Lower leg skin (tissue), 3 donors: ENCODE data around the gene TBC1D26.

Experiments used
- POLR2A ChIP-seq, 2 donors: fragments of 450-650 bp; IDR thresholded peaks; one replicate each; pipeline ENCODE4 v1.6.1; 2016 to 2017; ENCODE audit warnings: antibody characterized with exemption in 2 of 2, mild to moderate bottlenecking in 1 of 2, moderate library complexity in 1 of 2
- TF ChIP-seq, protein P1 (sequence below), 3 donors: fragments of 450-650 bp; IDR thresholded peaks; one replicate each; pipeline ENCODE4 v1.5.1; 2016; ENCODE audit warnings: antibody characterized with exemption in 3 of 3, mild to moderate bottlenecking in 3 of 3, moderate library complexity in 2 of 3

DNA sequence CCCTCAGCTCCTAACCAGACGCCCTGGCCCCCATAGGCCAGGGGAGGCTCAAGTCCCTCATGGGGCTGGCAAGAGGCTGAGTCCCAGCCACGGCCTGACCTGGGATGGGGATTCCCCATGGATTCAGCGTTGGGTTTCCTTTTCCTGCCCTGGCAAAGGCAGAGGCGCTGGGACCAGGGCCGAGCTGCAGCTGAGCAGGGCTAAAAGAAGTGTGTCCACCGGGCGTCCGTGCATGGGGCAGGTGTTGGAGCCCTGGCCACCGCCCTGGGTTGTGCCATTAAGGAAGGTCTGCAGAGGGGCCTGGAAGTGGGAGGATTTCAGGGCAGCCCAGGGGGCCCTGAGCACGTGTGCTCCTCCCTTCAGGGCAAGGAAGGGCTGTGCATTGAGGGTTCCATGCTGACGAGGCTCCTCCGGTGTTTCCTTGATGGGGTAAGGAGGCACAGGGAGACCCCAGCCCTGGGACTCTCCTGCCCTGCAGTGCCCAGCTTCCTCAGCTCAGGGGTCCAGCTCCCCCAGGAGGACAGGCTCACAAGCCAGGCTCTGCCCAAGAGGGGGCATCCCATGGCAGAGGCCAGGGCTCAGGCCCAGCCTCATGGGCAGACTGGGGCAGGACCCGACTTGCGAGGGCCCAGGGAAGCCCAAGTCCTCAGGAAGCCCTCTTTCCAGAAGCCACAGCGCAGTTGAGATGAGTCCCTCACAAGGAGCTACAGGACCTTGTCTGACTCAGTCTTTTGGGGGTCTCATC, 10.1 kb downstream of the TBC1D26 start:
- TF ChIP-seq POLR2A (IDR thresholded peaks at IDR 0.05) = no peak
- TF ChIP-seq, protein P1, sequence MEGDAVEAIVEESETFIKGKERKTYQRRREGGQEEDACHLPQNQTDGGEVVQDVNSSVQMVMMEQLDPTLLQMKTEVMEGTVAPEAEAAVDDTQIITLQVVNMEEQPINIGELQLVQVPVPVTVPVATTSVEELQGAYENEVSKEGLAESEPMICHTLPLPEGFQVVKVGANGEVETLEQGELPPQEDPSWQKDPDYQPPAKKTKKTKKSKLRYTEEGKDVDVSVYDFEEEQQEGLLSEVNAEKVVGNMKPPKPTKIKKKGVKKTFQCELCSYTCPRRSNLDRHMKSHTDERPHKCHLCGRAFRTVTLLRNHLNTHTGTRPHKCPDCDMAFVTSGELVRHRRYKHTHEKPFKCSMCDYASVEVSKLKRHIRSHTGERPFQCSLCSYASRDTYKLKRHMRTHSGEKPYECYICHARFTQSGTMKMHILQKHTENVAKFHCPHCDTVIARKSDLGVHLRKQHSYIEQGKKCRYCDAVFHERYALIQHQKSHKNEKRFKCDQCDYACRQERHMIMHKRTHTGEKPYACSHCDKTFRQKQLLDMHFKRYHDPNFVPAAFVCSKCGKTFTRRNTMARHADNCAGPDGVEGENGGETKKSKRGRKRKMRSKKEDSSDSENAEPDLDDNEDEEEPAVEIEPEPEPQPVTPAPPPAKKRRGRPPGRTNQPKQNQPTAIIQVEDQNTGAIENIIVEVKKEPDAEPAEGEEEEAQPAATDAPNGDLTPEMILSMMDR (IDR thresholded peaks at IDR 0.05) = no peak
